GM21576 (cell line): ENCODE measurements around the gene RPRD2.

Experiments used
- ATAC-seq: cut with Tn5 transposase; IDR thresholded peaks from one replicate; pipeline ENCODE4 v1.9.1; 2021; ENCODE audit warnings: mild to moderate bottlenecking, moderate library complexity; ENCODE audit not compliant: unreplicated experiment

The RPRD2 gene

GRCh38 chr1:150513351-150513791, 149.4 kb downstream of the RPRD2 start:
- no peak for ATAC-seq

GRCh38 chr1:150514260-150514659, 150.3 kb downstream of the RPRD2 start:
- no peak for ATAC-seq

- no peak for ATAC-seq
These were observed 151.0 kb downstream of the RPRD2 start for GRCh38 chr1:150514913-150515327.

- peak; percentile 92 for ATAC-seq
These were observed 151.5 kb downstream of the RPRD2 start, which contains the start of gene FALEC for GRCh38 chr1:150515328-150516049. Gene FALEC (plus strand): TSS chr1:150515752.

- ATAC-seq: no peak
These were observed 152.2 kb downstream of the RPRD2 start for GRCh38 chr1:150516050-150516591.

GRCh38 chr1:150516616-150517015, 152.7 kb downstream of the RPRD2 start:
- no peak for ATAC-seq

- ATAC-seq: no peak
These were observed 157.4 kb downstream of the RPRD2 start for GRCh38 chr1:150521196-150521968.

- no peak for ATAC-seq
These were observed 161.4 kb downstream of the RPRD2 start for GRCh38 chr1:150525348-150525747.
